Esophagus squamous epithelium (tissue), 5 donors: ENCODE results near the gene SPTBN5. TPM values are rescaled to one million over a fixed set of nuclear protein-coding genes. Genes with fewer than 3 reads are reported as not detected.

ENCODE experiments used
- DNase-seq: peaks from one replicate; lab custom pipeline; 2025; lab: John Stamatoyannopoulos, UW
- H3K27ac ChIP-seq, 4 donors: fragments of 200-600 bp; sonication (generic); one replicate each; pipeline ENCODE4 v1.5.1; 2016 to 2019; ENCODE audit warnings: mild to moderate bottlenecking in 1 of 4
- H3K27me3 ChIP-seq, 4 donors: fragments of 200-600 bp; sonication (generic); 1 replicate in 3 of 4; 2 replicates in 1 of 4; pipeline versions ENCODE4 v1.5.1 to v1.6.0; 2017 to 2021; ENCODE audit warnings: antibody characterized with exemption in 1 of 4
- H3K36me3 ChIP-seq, 3 donors: fragments of 200-600 bp; sonication (generic); one replicate each; pipeline ENCODE4 v1.5.1; 2016 to 2019
- H3K4me1 ChIP-seq, 3 donors: fragments of 200-600 bp; sonication (generic); one replicate each; pipeline ENCODE4 v1.5.1; 2017 to 2019
- H3K4me3 ChIP-seq, 4 donors: fragments of 200-600 bp; sonication (generic); 1 replicate in 3 of 4; 2 replicates in 1 of 4; pipeline ENCODE4 v1.5.1; 2016 to 2019; ENCODE audit warnings: mild to moderate bottlenecking in 2 of 4, moderate library complexity in 1 of 4
- H3K9me3 ChIP-seq, 3 donors: fragments of 200-600 bp; sonication (generic); one replicate each; pipeline ENCODE4 v1.5.1; 2016 to 2019
- CTCF ChIP-seq, 6 experiments: fragments of 450-650 bp in 4 of 6; fragments of 200-600 bp in 2 of 6; sonication (generic) in 2 of 6; IDR thresholded peaks; one replicate each; pipeline ENCODE4 v1.5.1; 2016 to 2019; ENCODE audit warnings: antibody characterized with exemption in 6 of 6, mild to moderate bottlenecking in 4 of 6, moderate library complexity in 4 of 6
- POLR2A ChIP-seq, 4 donors: fragments of 450-650 bp; IDR thresholded peaks; one replicate each; pipeline ENCODE4 v1.6.1; 2017; ENCODE audit warnings: antibody characterized with exemption in 4 of 4, mild to moderate bottlenecking in 4 of 4, moderate library complexity in 3 of 4
- WGBS, 2 donors: methylation state at CpG; one replicate each; pipeline ENCODE4 v1.1.5; 2018; 5-methylcytosine and 5-hydroxymethylcytosine counted together
- intact Hi-C: fragments of 100-400 bp; cut with DNase I; formaldehyde crosslinking; loops from one replicate; pipeline ENCODE4 v1.15.0; 2022
- total RNA-seq, 4 donors: library from RNA; depleted of rRNA; stranded (reverse); fragments of >200 nt; gene quantifications; one replicate each; pipeline ENCODE4 v1.1.0, GENCODE V29; 2016
- donor health status: DM: yes; HTN: yes; CAD: no.

Gene SPTBN5
- total RNA-seq = 1 to 10 TPM; 1.9 to 4.4 (median 3.4) TPM

- TF ChIP-seq CTCF (IDR thresholded peaks at IDR 0.05) = peak in 1 of 6 experiments; percentile 6
- no peak for TF ChIP-seq POLR2A (IDR thresholded peaks at IDR 0.05)
- Histone ChIP-seq H3K4me1 (peaks cover 16 to 32% (median 24%) of the 10 kb centered on the region in 3 donors), H3K9me3 (no peaks in the 10 kb centered on the region), H3K4me3 (peak within 1 kb of the TSS in 2 of 4 donors; percentile 22 to 51), H3K27ac (peak within 1 kb of the TSS; percentile 62 to 70 (median 68)), H3K27me3 (no peaks in the 10 kb centered on the region), H3K36me3 (peaks cover 0 to 11% (median 0%) of the 10 kb centered on the region in 3 donors)
- WGBS, 2 donors = 70% methylated on average over 4 of the region's 15 CpGs; no CpG with 5 or more reads in 1 of the 2 donors
- no peak for DNase-seq
- intact Hi-C loops = no loop called here
Measured at GRCh38 chr15:41893422-41894250, at the start of gene SPTBN5. TSS of gene SPTBN5 (minus strand) at chr15:41894053. CDS start at chr15:41893497, 556 bp downstream.

GRCh38 chr15:41942886-41943285, 49.0 kb upstream of the SPTBN5 start:
- intact Hi-C loops = no loop called here
- Histone ChIP-seq H3K4me3 (no peak overlapping the region), H3K27me3 (no peaks in the 10 kb centered on the region), H3K27ac (peak overlapping the region; percentile 8 to 87 (median 42)), H3K4me1 (peaks cover 5 to 100% (median 39%) of the 10 kb centered on the region in 3 donors), H3K9me3 (no peaks in the 10 kb centered on the region), H3K36me3 (peaks cover 0 to 32% (median 0%) of the 10 kb centered on the region in 3 donors)
- 80 to 90% methylated on average over 2 to 4 of the region's 7 CpGs for whole genome bisulfite sequencing, 2 donors
- TF ChIP-seq POLR2A (IDR thresholded peaks at IDR 0.05) (no peak), CTCF (IDR thresholded peaks at IDR 0.05) (no peak)
- DNase-seq = no peak

GRCh38 chr15:41941644-41942415, 48.0 kb upstream of the SPTBN5 start:
- H3K9me3 ChIP-seq = no peaks in the 10 kb centered on the region
- peaks cover 0 to 32% (median 0%) of the 10 kb centered on the region in 3 donors for H3K36me3 ChIP-seq
- peak overlapping the region; percentile 44 to 87 (median 70) for H3K27ac ChIP-seq
- DNase-seq = no peak
- no peaks in the 10 kb centered on the region for H3K27me3 ChIP-seq
- H3K4me1 ChIP-seq = peaks cover 5 to 100% (median 37%) of the 10 kb centered on the region in 3 donors
- TF ChIP-seq POLR2A (IDR thresholded peaks at IDR 0.05) (no peak), CTCF (IDR thresholded peaks at IDR 0.05) (no peak)
- intact Hi-C loops = no loop called here
- no peak overlapping the region for H3K4me3 ChIP-seq
- WGBS, 2 donors = 46 to 58% methylated on average over 18 of the region's 22 CpGs

- Histone ChIP-seq H3K36me3 (peaks cover 0 to 23% (median 0%) of the 10 kb centered on the region in 3 donors), H3K27ac (peak overlapping the region; percentile 75 to 87 (median 78)), H3K9me3 (no peaks in the 10 kb centered on the region), H3K4me1 (peaks cover 9 to 100% (median 48%) of the 10 kb centered on the region in 3 donors), H3K4me3 (no peak overlapping the region), H3K27me3 (no peaks in the 10 kb centered on the region)
- intact Hi-C loops = no loop called here
- no peak for DNase-seq
- no peak for TF ChIP-seq CTCF (IDR thresholded peaks at IDR 0.05)
- no peak for TF ChIP-seq POLR2A (IDR thresholded peaks at IDR 0.05)
- 30 to 52% methylated on average over 3 to 11 of the region's 13 CpGs for WGBS, 2 donors
Measured at GRCh38 chr15:41940441-41940857, 46.6 kb upstream of the SPTBN5 start.
